OCI-LY1 (cell line): ENCODE measurements around the gene EMC8.

ENCODE experiments used
- H2AFZ ChIP-seq: fragments of 200-600 bp; sonication (generic), shearing (Covaris generic); 2 replicates; pipeline ENCODE4 v1.6.0; 2014; ENCODE audit warnings: antibody characterized with exemption, mild to moderate bottlenecking, low read length
- H3F3A ChIP-seq: fragments of 200-600 bp; sonication (generic), shearing (Covaris generic); 2 replicates; pipeline ENCODE4 v1.6.0; 2014; ENCODE audit warnings: mild to moderate bottlenecking, antibody characterized with exemption, low read length, moderate library complexity; ENCODE audit not compliant: insufficient read depth
- H3K27ac ChIP-seq: fragments of 200-600 bp; sonication (generic); 2 replicates; pipeline ENCODE4 v1.5.1; 2014; ENCODE audit warnings: low read length, mixed run types, mild to moderate bottlenecking, low read depth; ENCODE audit not compliant: poor library complexity, severe bottlenecking
- H3K27me3 ChIP-seq: fragments of 200-600 bp; sonication (generic); 2 replicates; pipeline ENCODE4 v1.6.0; 2014; ENCODE audit warnings: antibody characterized with exemption, mild to moderate bottlenecking, low read length, moderate library complexity; ENCODE audit not compliant: insufficient read depth
- H3K36me3 ChIP-seq: fragments of 200-600 bp; sonication (generic); 2 replicates; pipeline ENCODE4 v1.6.1; 2014; ENCODE audit warnings: mild to moderate bottlenecking, antibody characterized with exemption, low read length, moderate library complexity, mixed read lengths; ENCODE audit not compliant: insufficient read depth
- H3K4me1 ChIP-seq: fragments of 200-600 bp; sonication (generic); 2 replicates; pipeline ENCODE4 v1.5.1; 2014; ENCODE audit warnings: mild to moderate bottlenecking, low read length, moderate library complexity; ENCODE audit not compliant: insufficient read depth, severe bottlenecking
- H3K4me2 ChIP-seq: fragments of 200-600 bp; sonication (generic), shearing (Covaris generic); 2 replicates; pipeline ENCODE4 v1.6.1; 2014; ENCODE audit warnings: low read length
- H3K4me3 ChIP-seq: fragments of 200-600 bp; sonication (generic); 2 replicates; pipeline ENCODE4 v1.5.1; 2014; ENCODE audit warnings: low read length, low read depth, mild to moderate bottlenecking, mixed read lengths; ENCODE audit not compliant: poor library complexity, severe bottlenecking
- H3K79me2 ChIP-seq: fragments of 200-600 bp; shearing (Covaris generic); 2 replicates; pipeline ENCODE4 v1.6.1; 2016; ENCODE audit warnings: mixed run types, low read length, mixed read lengths; ENCODE audit not compliant: insufficient read depth
- H3K9ac ChIP-seq: fragments of 200-600 bp; sonication (generic), shearing (Covaris generic); 2 replicates; pipeline ENCODE4 v1.6.1; 2014; ENCODE audit warnings: mild to moderate bottlenecking, low read length, mixed read lengths
- H3K9me2 ChIP-seq: fragments of 200-600 bp; sonication (generic), shearing (Covaris generic); 2 replicates; pipeline ENCODE4 v1.6.1; 2014; ENCODE audit warnings: low read depth, mild to moderate bottlenecking, low read length, mixed read lengths
- H3K9me3 ChIP-seq: fragments of 200-600 bp; shearing (Covaris generic); 2 replicates; pipeline ENCODE4 v1.6.1; 2014; ENCODE audit warnings: low read length, mixed read lengths
- H4K20me1 ChIP-seq: fragments of 200-600 bp; sonication (generic), shearing (Covaris generic); 2 replicates; pipeline ENCODE4 v1.6.0; 2016; ENCODE audit warnings: mild to moderate bottlenecking, low read length; ENCODE audit not compliant: insufficient read depth
- CTCF ChIP-seq: fragments of 200-600 bp; sonication (generic), shearing (Covaris generic); IDR thresholded peaks from 2 replicates; pipeline ENCODE4 v1.5.1; 2017; ENCODE audit warnings: mild to moderate bottlenecking, antibody characterized with exemption, low read length, moderate library complexity, mixed read lengths
- EZH2 ChIP-seq: fragments of 200-600 bp; sonication (generic), shearing (Covaris generic); IDR thresholded peaks from 2 replicates; pipeline ENCODE4 v1.8.0; 2017; ENCODE audit warnings: borderline replicate concordance, mixed run types, mild to moderate bottlenecking, antibody characterized with exemption, low read length, moderate library complexity, mixed read lengths

Gene EMC8

GRCh38 chr16:85810742-85811115 lies 11.4 kb upstream of the EMC8 start:
- Histone ChIP-seq H3K4me1 (no peaks in the 10 kb centered on the region), H3K36me3 (peaks cover 17% of the 10 kb centered on the region), H4K20me1 (no peaks in the 10 kb centered on the region)

GRCh38 chr16:85810097-85810741 lies 10.9 kb upstream of the EMC8 start:
- Histone ChIP-seq H3K4me1 (no peaks in the 10 kb centered on the region), H3K36me3 (peaks cover 22% of the 10 kb centered on the region), H3K27ac (no peak overlapping the region), H3K27me3 (no peaks in the 10 kb centered on the region), H3K9ac (no peak overlapping the region), H3K4me3 (no peak overlapping the region), H4K20me1 (no peaks in the 10 kb centered on the region), H3F3A (no peaks in the 10 kb centered on the region), H3K9me3 (no peaks in the 10 kb centered on the region), H3K9me2 (no peaks in the 10 kb centered on the region), H3K79me2 (no peaks in the 10 kb centered on the region), H2AFZ (no peak overlapping the region), H3K4me2 (no peak overlapping the region)
- TF ChIP-seq EZH2 (no peak), CTCF (no peak)

More at GRCh38 chr16:85810742-85811115, 11.4 kb upstream of the EMC8 start:
- no peaks in the 10 kb centered on the region for H3F3A ChIP-seq
- no peaks in the 10 kb centered on the region for H3K9me2 ChIP-seq
- no peaks in the 10 kb centered on the region for H3K27me3 ChIP-seq
- no peak overlapping the region for H2AFZ ChIP-seq
- no peak overlapping the region for H3K4me3 ChIP-seq
- H3K79me2 ChIP-seq: no peaks in the 10 kb centered on the region
- no peak overlapping the region for H3K4me2 ChIP-seq
- H3K27ac ChIP-seq: no peak overlapping the region
- TF ChIP-seq EZH2 (no peak), CTCF (no peak)
- H3K9ac ChIP-seq: no peak overlapping the region
- H3K9me3 ChIP-seq: no peaks in the 10 kb centered on the region

GRCh38 chr16:85809645-85810044 lies 10.3 kb upstream of the EMC8 start:
- Histone ChIP-seq H3K9ac (no peak overlapping the region), H3K4me2 (no peak overlapping the region)

More at GRCh38 chr16:85809645-85810044, 10.3 kb upstream of the EMC8 start:
- Histone ChIP-seq H3K9me3 (no peaks in the 10 kb centered on the region), H3K36me3 (peaks cover 27% of the 10 kb centered on the region), H3K27me3 (no peaks in the 10 kb centered on the region), H3K4me3 (no peak overlapping the region), H3K27ac (no peak overlapping the region), H3K79me2 (no peaks in the 10 kb centered on the region), H3F3A (no peaks in the 10 kb centered on the region), H3K9me2 (no peaks in the 10 kb centered on the region), H4K20me1 (no peaks in the 10 kb centered on the region), H2AFZ (no peak overlapping the region), H3K4me1 (no peaks in the 10 kb centered on the region)
- TF ChIP-seq EZH2: no peak
- TF ChIP-seq CTCF: no peak; the same call in 1 of the 2 replicates
